Right atrium auricular region (tissue), 2 donors: ENCODE results near the gene SMYD3. TPM values are rescaled to one million over a fixed set of nuclear protein-coding genes. Genes with fewer than 3 reads are reported as not detected.

Experiments
- DNase-seq: peaks from one replicate; pipeline ENCODE4 v3.0.0-alpha.2; 2019; ENCODE audit warnings: low spot score
- H3K27ac ChIP-seq, 2 donors: fragments of 200-600 bp; sonication (generic); 1 replicate in 1 of 2; 2 replicates in 1 of 2; pipeline ENCODE4 v1.5.1; 2016 to 2019
- H3K27me3 ChIP-seq, 2 donors: fragments of 200-600 bp; sonication (generic); one replicate each; pipeline versions ENCODE4 v1.5.1 to v1.6.0; 2017 to 2019
- H3K36me3 ChIP-seq: fragments of 200-600 bp; sonication (generic); one replicate; pipeline ENCODE4 v1.5.1; 2016
- H3K4me1 ChIP-seq, 2 donors: fragments of 200-600 bp; sonication (generic); one replicate each; pipeline versions ENCODE4 v1.5.1 to v1.6.0; 2017 to 2019
- H3K4me3 ChIP-seq, 2 donors: fragments of 200-600 bp; sonication (generic); 1 replicate in 1 of 2; 2 replicates in 1 of 2; pipeline ENCODE4 v1.5.1; 2017 to 2019; ENCODE audit warnings: mild to moderate bottlenecking in 1 of 2, moderate library complexity in 1 of 2
- H3K9me3 ChIP-seq, 2 donors: fragments of 200-600 bp; sonication (generic); one replicate each; pipeline ENCODE4 v1.5.1; 2019
- total RNA-seq, 2 donors: library from RNA; depleted of rRNA; stranded (reverse); fragments of >200 nt; gene quantifications; one replicate each; pipeline ENCODE4 v1.1.0, GENCODE V29; 2016
- TF ChIP-seq, protein P1 (sequence below), 2 donors: fragments of 200-600 bp; sonication (generic); IDR thresholded peaks; one replicate each; pipeline ENCODE4 v1.5.1; 2019; ENCODE audit warnings: antibody characterized with exemption in 2 of 2

The SMYD3 gene
- total RNA-seq, 2 donors from 2014 or later = 7.9 to 8.5 TPM

DNA sequence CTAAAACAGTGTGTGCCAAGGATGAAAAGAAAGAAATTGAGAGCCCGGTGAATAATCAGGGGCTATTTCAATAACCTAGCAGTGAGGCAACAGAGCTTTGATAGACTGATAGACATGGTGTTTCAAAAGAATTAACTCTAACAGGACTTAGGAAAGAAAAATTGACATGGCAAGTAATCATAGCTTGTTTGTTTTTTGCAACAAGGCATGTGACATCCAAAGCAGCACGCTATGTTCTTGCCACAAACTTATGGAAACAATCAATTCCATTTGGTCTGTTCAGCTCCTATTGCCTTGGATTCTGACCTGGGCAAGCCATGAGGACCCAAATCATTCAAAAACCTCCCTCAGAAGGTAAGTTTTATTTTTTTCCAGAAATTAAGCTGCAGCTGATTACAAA, 608.5 kb downstream of the SMYD3 start:
- Histone ChIP-seq H3K9me3 (no peaks in the 10 kb centered on the region), H3K27ac (no peak overlapping the region), H3K27me3 (no peaks in the 10 kb centered on the region), H3K36me3 (no peaks in the 10 kb centered on the region), H3K4me1 (no peaks in the 10 kb centered on the region), H3K4me3 (no peak overlapping the region)
- DNase-seq = no peak
- TF ChIP-seq, protein P1, sequence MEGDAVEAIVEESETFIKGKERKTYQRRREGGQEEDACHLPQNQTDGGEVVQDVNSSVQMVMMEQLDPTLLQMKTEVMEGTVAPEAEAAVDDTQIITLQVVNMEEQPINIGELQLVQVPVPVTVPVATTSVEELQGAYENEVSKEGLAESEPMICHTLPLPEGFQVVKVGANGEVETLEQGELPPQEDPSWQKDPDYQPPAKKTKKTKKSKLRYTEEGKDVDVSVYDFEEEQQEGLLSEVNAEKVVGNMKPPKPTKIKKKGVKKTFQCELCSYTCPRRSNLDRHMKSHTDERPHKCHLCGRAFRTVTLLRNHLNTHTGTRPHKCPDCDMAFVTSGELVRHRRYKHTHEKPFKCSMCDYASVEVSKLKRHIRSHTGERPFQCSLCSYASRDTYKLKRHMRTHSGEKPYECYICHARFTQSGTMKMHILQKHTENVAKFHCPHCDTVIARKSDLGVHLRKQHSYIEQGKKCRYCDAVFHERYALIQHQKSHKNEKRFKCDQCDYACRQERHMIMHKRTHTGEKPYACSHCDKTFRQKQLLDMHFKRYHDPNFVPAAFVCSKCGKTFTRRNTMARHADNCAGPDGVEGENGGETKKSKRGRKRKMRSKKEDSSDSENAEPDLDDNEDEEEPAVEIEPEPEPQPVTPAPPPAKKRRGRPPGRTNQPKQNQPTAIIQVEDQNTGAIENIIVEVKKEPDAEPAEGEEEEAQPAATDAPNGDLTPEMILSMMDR (IDR thresholded peaks at IDR 0.05) = no peak

DNA sequence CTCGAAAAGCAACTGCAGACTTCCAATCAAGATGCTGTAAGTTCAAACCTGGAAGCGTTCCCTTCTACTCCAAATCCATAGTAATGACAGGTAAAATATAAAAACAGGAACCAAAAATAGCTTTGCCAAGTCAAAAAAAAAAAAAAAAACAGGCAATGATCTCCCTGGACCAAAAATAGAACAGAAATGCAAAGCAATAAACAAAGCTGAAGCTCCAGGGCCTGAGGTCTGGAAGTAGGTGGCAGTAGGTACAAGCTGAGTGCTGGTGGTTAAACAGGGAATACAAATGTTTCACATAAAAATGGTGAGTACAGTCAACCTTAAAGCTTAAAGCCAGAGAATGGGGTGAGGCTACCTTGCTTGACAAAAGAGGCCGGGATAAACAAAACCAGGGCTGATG, 610.8 kb downstream of the SMYD3 start:
- Histone ChIP-seq H3K27me3 (no peaks in the 10 kb centered on the region), H3K9me3 (peaks cover 0 to 6% of the 10 kb centered on the region in 2 donors), H3K4me1 (no peaks in the 10 kb centered on the region), H3K36me3 (no peaks in the 10 kb centered on the region), H3K4me3 (no peak overlapping the region), H3K27ac (no peak overlapping the region)
- TF ChIP-seq, protein P1 (IDR thresholded peaks at IDR 0.05) = no peak
- no peak for DNase-seq

DNA sequence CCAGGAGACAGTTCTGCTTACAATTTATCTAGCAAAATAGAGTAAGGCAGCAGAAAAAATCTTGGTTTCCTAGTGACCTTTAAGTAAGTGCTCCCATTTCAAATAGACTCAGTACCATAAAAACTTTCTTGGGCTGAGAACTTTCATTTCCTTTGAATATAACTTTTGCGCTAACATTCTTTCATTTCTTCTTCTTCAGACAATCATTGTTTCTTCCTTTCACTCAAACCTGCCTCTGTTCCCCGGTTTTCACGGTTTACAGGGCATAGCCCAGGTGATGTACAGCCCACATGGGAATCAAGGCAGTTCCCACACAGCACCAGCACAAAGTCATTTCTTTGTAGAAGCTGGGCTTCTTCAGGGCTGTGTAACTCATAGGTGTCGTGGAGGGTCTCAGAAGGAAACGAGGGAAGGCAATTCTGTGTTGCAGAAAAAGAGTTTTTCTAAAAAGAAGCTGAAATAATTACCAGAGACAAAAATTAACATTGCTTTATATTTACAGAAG, 611.6 kb downstream of the SMYD3 start:
- TF ChIP-seq, protein P1 (IDR thresholded peaks at IDR 0.05) = no peak
- H3K9me3 ChIP-seq = peaks cover 0 to 6% of the 10 kb centered on the region in 2 donors
- no peak for DNase-seq
- no peaks in the 10 kb centered on the region for H3K27me3 ChIP-seq
- no peaks in the 10 kb centered on the region for H3K4me1 ChIP-seq
- H3K4me3 ChIP-seq = no peak overlapping the region
- no peaks in the 10 kb centered on the region for H3K36me3 ChIP-seq
- H3K27ac ChIP-seq = no peak overlapping the region

DNA sequence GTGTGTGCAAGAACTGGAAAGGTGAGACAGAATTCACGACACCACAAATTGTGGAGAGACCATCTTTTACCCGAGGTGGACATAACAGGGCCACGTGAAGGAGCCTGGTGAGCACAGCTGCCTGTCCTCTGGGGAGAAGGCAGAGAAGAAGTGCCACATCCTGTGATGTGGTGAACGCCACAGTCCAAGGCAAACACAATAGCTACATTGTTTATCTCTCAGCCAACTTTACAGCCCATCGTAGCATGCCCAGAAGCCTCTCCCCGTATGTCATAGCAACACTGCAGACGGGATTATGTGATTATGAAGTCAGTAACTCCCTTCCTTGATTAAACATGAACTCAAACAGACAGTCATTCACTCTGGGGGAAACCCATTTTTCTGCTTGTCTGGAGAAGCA, 612.2 kb downstream of the SMYD3 start:
- H3K36me3 ChIP-seq = no peaks in the 10 kb centered on the region
- peaks cover 0 to 10% of the 10 kb centered on the region in 2 donors for H3K9me3 ChIP-seq
- DNase-seq = no peak
- H3K4me3 ChIP-seq = no peak overlapping the region
- no peaks in the 10 kb centered on the region for H3K27me3 ChIP-seq
- H3K27ac ChIP-seq = no peak overlapping the region
- TF ChIP-seq, protein P1 (IDR thresholded peaks at IDR 0.05) = no peak
- H3K4me1 ChIP-seq = no peaks in the 10 kb centered on the region

DNA sequence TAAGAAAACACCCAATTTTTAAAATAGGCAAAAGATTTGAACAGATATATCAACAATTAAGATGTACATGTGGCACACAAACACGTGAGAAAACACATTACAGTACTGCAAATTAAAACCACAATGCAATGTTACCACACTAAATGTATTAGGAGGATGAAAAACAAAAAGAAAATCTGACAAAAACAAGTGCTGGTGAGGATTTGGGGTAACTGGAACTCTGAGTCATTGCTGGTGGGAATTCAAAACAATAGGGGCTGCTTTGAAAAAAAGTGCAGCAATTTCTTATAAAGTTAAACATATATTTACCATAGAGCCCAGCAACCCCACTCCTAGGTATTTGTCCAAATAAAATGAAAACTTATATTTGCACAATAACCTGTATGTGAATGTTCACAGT, 614.1 kb downstream of the SMYD3 start:
- Histone ChIP-seq H3K4me1 (no peaks in the 10 kb centered on the region), H3K4me3 (no peak overlapping the region), H3K27me3 (no peaks in the 10 kb centered on the region), H3K27ac (no peak overlapping the region), H3K9me3 (peaks cover 0 to 16% of the 10 kb centered on the region in 2 donors), H3K36me3 (no peaks in the 10 kb centered on the region)
- DNase-seq = no peak
- TF ChIP-seq, protein P1 (IDR thresholded peaks at IDR 0.05) = no peak

DNA sequence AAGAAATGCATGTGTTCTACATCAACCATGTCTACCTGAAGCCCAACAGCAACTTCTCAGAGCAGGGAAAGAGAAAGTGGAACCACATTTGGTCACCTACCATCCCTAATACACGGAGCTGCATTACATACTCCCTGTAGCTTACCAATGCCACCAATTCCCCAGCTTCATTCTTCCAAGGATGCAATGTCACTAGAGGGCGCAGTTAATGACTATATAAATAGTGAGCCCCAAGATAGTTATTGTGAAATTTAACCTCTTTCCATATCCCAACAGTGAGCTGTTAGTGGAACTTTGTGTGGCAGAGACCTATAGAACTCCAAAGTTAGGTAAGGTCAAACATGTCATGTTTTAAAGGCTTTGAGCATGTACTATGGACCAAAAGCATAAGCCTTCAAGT, 618.3 kb downstream of the SMYD3 start:
- no peak overlapping the region for H3K4me3 ChIP-seq
- no peaks in the 10 kb centered on the region for H3K27me3 ChIP-seq
- no peak overlapping the region for H3K27ac ChIP-seq
- no peak for DNase-seq
- H3K4me1 ChIP-seq = no peaks in the 10 kb centered on the region
- TF ChIP-seq, protein P1 (IDR thresholded peaks at IDR 0.05) = peak in 1 of 2 donors; percentile 25
- peaks cover 0 to 16% of the 10 kb centered on the region in 2 donors for H3K9me3 ChIP-seq
- no peaks in the 10 kb centered on the region for H3K36me3 ChIP-seq
